Keratinocyte (primary cell): ENCODE measurements around the gene WDR76.

Experiments
- CTCF ChIP-seq, 3 experiments: IDR thresholded peaks in 1 of 3; conservative IDR thresholded peaks in 1 of 3; optimal IDR thresholded peaks in 1 of 3; 2 replicates in 2 of 3; 3 replicates in 1 of 3; pipeline versions ENCODE3 to v1.5.1; 2011; ENCODE audit warnings: low read length in 3 of 3, mild to moderate bottlenecking in 3 of 3, moderate library complexity in 2 of 3, control low read depth in 1 of 3, inconsistent platforms in 1 of 3; ENCODE audit not compliant: insufficient read depth in 2 of 3; ENCODE audit errors: extremely low read depth in 1 of 3
- EZH2 ChIP-seq: IDR thresholded peaks from one replicate; pipeline ENCODE4 v1.6.1; 2012; ENCODE audit warnings: inconsistent platforms, mild to moderate bottlenecking, low read length, moderate library complexity

GRCh38 chr15:43821505-43821904 lies 5.3 kb upstream of the WDR76 start:
- no peak for TF ChIP-seq EZH2
- no peak for TF ChIP-seq CTCF (optimal IDR thresholded peaks at IDR 0.05 in 1 of 3, IDR thresholded peaks at IDR 0.05 in 1 of 3, conservative IDR thresholded peaks at IDR 0.05 in 1 of 3; ENCODE audit: extremely low read depth in 1 of 3, insufficient read depth in 2 of 3, low read length in 3 of 3)
